Uterus (tissue), 4 donors: ENCODE results near the gene ZFYVE28. TPM values are rescaled to one million over a fixed set of nuclear protein-coding genes. Genes with fewer than 3 reads are reported as not detected.

Experiments used
- DNase-seq, 2 donors: peaks; one replicate each; pipeline ENCODE4 v3.0.0-alpha.2; 2019 to 2020
- H3K27ac ChIP-seq, 2 donors: fragments of 200-600 bp; sonication (generic); 1 replicate in 1 of 2; 2 replicates in 1 of 2; pipeline ENCODE4 v1.5.1; 2016 to 2018
- H3K27me3 ChIP-seq, 2 donors: fragments of 200-600 bp; sonication (generic); one replicate each; pipeline ENCODE4 v1.5.1; 2018 to 2019; ENCODE audit warnings: control low read depth in 1 of 2
- H3K36me3 ChIP-seq, 2 donors: fragments of 200-600 bp; sonication (generic); one replicate each; pipeline ENCODE4 v1.5.1; 2019; ENCODE audit warnings: control low read depth in 1 of 2
- H3K4me1 ChIP-seq, 2 donors: fragments of 200-600 bp; sonication (generic); one replicate each; pipeline ENCODE4 v1.5.1; 2018 to 2019; ENCODE audit warnings: control low read depth in 1 of 2
- H3K4me3 ChIP-seq, 2 donors: fragments of 200-600 bp; sonication (generic); 1 replicate in 1 of 2; 2 replicates in 1 of 2; pipeline ENCODE4 v1.5.1; 2018 to 2019; ENCODE audit warnings: mild to moderate bottlenecking in 1 of 2
- H3K9me3 ChIP-seq, 2 donors: fragments of 200-600 bp; sonication (generic); one replicate each; pipeline ENCODE4 v1.5.1; 2019; ENCODE audit warnings: control low read depth in 1 of 2
- POLR2A ChIP-seq, 2 donors: fragments of 450-650 bp; IDR thresholded peaks; one replicate each; pipeline ENCODE4 v1.6.1; 2016; ENCODE audit warnings: antibody characterized with exemption in 2 of 2, mild to moderate bottlenecking in 1 of 2, moderate library complexity in 1 of 2
- intact Hi-C: fragments of 100-400 bp; cut with DNase I; formaldehyde crosslinking; loops from one replicate; pipeline ENCODE4 v1.15.1; 2023; ENCODE audit warnings: low total_unique reads
- total RNA-seq, 4 donors: library from RNA; depleted of rRNA in 3 of 4; stranded (reverse); fragments of >200 nt in 3 of 4; gene quantifications; one replicate each; pipeline versions ENCODE4 v1.1.0 to v1.2.4, GENCODE V29; 2014 to 2023
- TF ChIP-seq, protein P1 (sequence below), 4 experiments: fragments of 200-600 bp in 2 of 4; fragments of 450-650 bp in 2 of 4; sonication (generic) in 2 of 4; IDR thresholded peaks; one replicate each; pipeline ENCODE4 v1.5.1; 2016 to 2019; ENCODE audit warnings: antibody characterized with exemption in 4 of 4, mild to moderate bottlenecking in 2 of 4, moderate library complexity in 1 of 4
- donor health status: DM: yes; HTN: yes; CAD: no.

The ZFYVE28 gene
- total RNA-seq, 4 donors from 2014 or later = 5.4 to 16.7 (median 13.4) TPM

GRCh38 chr4:2286904-2287593 lies 131.4 kb downstream of the ZFYVE28 start:
- no peak overlapping the region for H3K27ac ChIP-seq
- DNase-seq = no peak
- H3K36me3 ChIP-seq = no peaks in the 10 kb centered on the region
- peaks cover 0 to under 1% of the 10 kb centered on the region in 2 donors for H3K4me1 ChIP-seq
- TF ChIP-seq POLR2A (IDR thresholded peaks at IDR 0.05) = no peak
- TF ChIP-seq, protein P1, sequence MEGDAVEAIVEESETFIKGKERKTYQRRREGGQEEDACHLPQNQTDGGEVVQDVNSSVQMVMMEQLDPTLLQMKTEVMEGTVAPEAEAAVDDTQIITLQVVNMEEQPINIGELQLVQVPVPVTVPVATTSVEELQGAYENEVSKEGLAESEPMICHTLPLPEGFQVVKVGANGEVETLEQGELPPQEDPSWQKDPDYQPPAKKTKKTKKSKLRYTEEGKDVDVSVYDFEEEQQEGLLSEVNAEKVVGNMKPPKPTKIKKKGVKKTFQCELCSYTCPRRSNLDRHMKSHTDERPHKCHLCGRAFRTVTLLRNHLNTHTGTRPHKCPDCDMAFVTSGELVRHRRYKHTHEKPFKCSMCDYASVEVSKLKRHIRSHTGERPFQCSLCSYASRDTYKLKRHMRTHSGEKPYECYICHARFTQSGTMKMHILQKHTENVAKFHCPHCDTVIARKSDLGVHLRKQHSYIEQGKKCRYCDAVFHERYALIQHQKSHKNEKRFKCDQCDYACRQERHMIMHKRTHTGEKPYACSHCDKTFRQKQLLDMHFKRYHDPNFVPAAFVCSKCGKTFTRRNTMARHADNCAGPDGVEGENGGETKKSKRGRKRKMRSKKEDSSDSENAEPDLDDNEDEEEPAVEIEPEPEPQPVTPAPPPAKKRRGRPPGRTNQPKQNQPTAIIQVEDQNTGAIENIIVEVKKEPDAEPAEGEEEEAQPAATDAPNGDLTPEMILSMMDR (IDR thresholded peaks at IDR 0.05) = no peak
- intact Hi-C loops = no loop called here
- H3K4me3 ChIP-seq = no peak overlapping the region
- no peaks in the 10 kb centered on the region for H3K27me3 ChIP-seq
- no peaks in the 10 kb centered on the region for H3K9me3 ChIP-seq

DNA sequence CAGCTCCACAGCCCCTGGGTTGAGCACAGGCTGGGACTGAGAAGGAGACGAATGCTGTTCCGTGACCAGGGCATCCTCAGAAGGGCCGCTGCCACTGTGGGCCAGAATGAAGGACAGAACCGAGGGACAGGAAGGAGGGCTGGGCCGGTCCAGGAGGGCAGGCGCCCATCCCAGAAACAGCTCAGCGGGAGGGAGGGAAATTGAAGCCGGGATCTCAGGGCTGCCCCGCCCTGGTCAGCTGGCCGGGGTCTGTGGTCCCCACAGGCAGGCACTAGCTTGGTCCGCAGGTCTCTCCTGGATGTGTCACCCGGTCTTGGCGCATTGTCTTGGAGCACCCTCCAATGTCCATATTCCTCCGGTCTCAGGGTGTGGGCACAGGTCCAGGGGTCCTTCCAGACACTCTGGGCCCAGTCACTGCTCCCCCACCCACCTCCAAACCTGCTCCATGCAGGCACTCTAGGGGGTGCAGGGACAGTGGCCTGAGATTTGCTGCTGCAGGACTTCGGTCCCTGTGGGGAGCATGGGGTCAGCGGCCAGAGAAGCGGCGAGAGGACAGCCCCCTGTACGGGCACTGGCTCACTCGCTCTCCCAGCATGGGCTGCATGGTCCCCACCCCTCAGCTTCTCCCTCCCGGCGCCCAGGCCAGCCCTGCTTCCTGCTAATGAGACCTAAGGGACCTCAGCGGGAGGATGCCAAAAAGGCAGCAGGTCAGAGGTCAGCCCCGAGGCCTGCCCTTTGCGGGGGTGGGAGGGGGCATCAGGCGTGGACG lies 132.6 kb downstream of the ZFYVE28 start:
- intact Hi-C loops = no loop called here
- DNase-seq = peak in 1 of 2 donors; percentile 10

GRCh38 chr4:2284934-2285612 lies 133.4 kb downstream of the ZFYVE28 start:
- no peak overlapping the region for H3K4me3 ChIP-seq
- TF ChIP-seq POLR2A (IDR thresholded peaks at IDR 0.05) = no peak
- TF ChIP-seq, protein P1 (IDR thresholded peaks at IDR 0.05) = no peak
- H3K9me3 ChIP-seq = no peaks in the 10 kb centered on the region
- H3K36me3 ChIP-seq = no peaks in the 10 kb centered on the region
- no peak overlapping the region for H3K27ac ChIP-seq
- intact Hi-C loops = no loop called here
- H3K27me3 ChIP-seq = no peaks in the 10 kb centered on the region
- DNase-seq = peak in 1 of 2 donors; percentile 10
- H3K4me1 ChIP-seq = no peaks in the 10 kb centered on the region

More for the DNA sequence above, 132.6 kb downstream of the ZFYVE28 start:
- H3K27me3 ChIP-seq = no peaks in the 10 kb centered on the region
- H3K27ac ChIP-seq = no peak overlapping the region
- no peaks in the 10 kb centered on the region for H3K36me3 ChIP-seq
- no peak overlapping the region for H3K4me3 ChIP-seq
- no peak for TF ChIP-seq POLR2A (IDR thresholded peaks at IDR 0.05)
- TF ChIP-seq, protein P1 (IDR thresholded peaks at IDR 0.05) = no peak
- H3K9me3 ChIP-seq = no peaks in the 10 kb centered on the region
- H3K4me1 ChIP-seq = no peaks in the 10 kb centered on the region

- TF ChIP-seq POLR2A (IDR thresholded peaks at IDR 0.05) = no peak
- TF ChIP-seq, protein P1 (IDR thresholded peaks at IDR 0.05) = no peak
- Histone ChIP-seq H3K4me3 (no peak overlapping the region), H3K4me1 (no peaks in the 10 kb centered on the region), H3K27me3 (no peaks in the 10 kb centered on the region), H3K36me3 (no peaks in the 10 kb centered on the region), H3K27ac (no peak overlapping the region), H3K9me3 (no peaks in the 10 kb centered on the region)
- intact Hi-C loops = no loop called here
- DNase-seq = peak in 1 of 2 donors; percentile 11
These were observed 134.1 kb downstream of the ZFYVE28 start for GRCh38 chr4:2284161-2284933.
